GM21717 (cell line): Measurements from ENCODE around the gene PILRB.
"Not testable (repeated sequence)": the region's sequence is repeated elsewhere in the genome, so short reads cannot be mapped to it uniquely, and the experiment has no call there.

Experiments
- ATAC-seq: cut with Tn5 transposase; IDR thresholded peaks from one replicate; pipeline ENCODE4 v1.9.1; 2021; ENCODE audit warnings: mild to moderate bottlenecking, moderate library complexity; ENCODE audit not compliant: unreplicated experiment

The PILRB gene

GRCh38 chr7:100373870-100374598 lies 16.1 kb downstream of the PILRB start:
- not testable (repeated sequence) for ATAC-seq

GRCh38 chr7:100374601-100375000 lies 16.7 kb downstream of the PILRB start:
- no peak for ATAC-seq

GRCh38 chr7:100376066-100376465 lies 18.1 kb downstream of the PILRB start:
- no peak for ATAC-seq

- ATAC-seq, result no peak
These were observed 20.3 kb downstream of the PILRB start for GRCh38 chr7:100378114-100378755.

- no peak for ATAC-seq
These were observed 22.3 kb downstream of the PILRB start for GRCh38 chr7:100380196-100380595.

- ATAC-seq, result not testable (repeated sequence)
These were observed 23.8 kb downstream of the PILRB start for GRCh38 chr7:100381531-100382233.

GRCh38 chr7:100382234-100382853 lies 24.4 kb downstream of the PILRB start:
- not testable (repeated sequence) for ATAC-seq

GRCh38 chr7:100384628-100385294 lies 26.8 kb downstream of the PILRB start:
- no peak for ATAC-seq

GRCh38 chr7:100386940-100387339 lies 29.0 kb downstream of the PILRB start:
- ATAC-seq, result no peak

- no peak for ATAC-seq
These were observed 29.8 kb downstream of the PILRB start for GRCh38 chr7:100387695-100388094.

- no peak for ATAC-seq
These were observed 31.6 kb downstream of the PILRB start for GRCh38 chr7:100389437-100390088.

- no peak for ATAC-seq
These were observed 32.5 kb downstream of the PILRB start for GRCh38 chr7:100390286-100391009.

- no peak for ATAC-seq
These were observed 35.5 kb downstream of the PILRB start for GRCh38 chr7:100393233-100393905.

GRCh38 chr7:100394077-100394476 lies 36.2 kb downstream of the PILRB start:
- no peak for ATAC-seq

- ATAC-seq, result peak; percentile 83
These were observed 38.6 kb downstream of the PILRB start for GRCh38 chr7:100396421-100396982.

- ATAC-seq, result no peak
These were observed 39.6 kb downstream of the PILRB start for GRCh38 chr7:100397315-100398081.

GRCh38 chr7:100398239-100398638 lies 40.3 kb downstream of the PILRB start:
- ATAC-seq, result no peak

- no peak for ATAC-seq
These were observed 42.1 kb downstream of the PILRB start for GRCh38 chr7:100400041-100400440.
